Heart left ventricle (tissue), 16 donors: ENCODE results near the gene ESRRA. TPM values are rescaled to one million over a fixed set of nuclear protein-coding genes. Genes with fewer than 3 reads are reported as not detected.

Experiments used
- ATAC-seq, 4 donors: fragments of 200-7000 bp; cut with Tn5 transposase; one replicate each; pipeline ENCODE4 v1.9.1; 2020 to 2022; ENCODE audit warnings: moderate library complexity in 4 of 4, mild to moderate bottlenecking in 3 of 4, moderate number of reproducible peaks in 1 of 4
- DNase-seq, 5 donors: peaks; one replicate each; pipeline ENCODE4 v3.0.0-alpha.2; 2020
- H3K27ac ChIP-seq, 12 donors: fragments of 200-600 bp; sonication (generic) in 4 of 12; one replicate each; pipeline versions ENCODE4 v1.5.0 to v1.8.0; 2016 to 2022; ENCODE audit warnings: mild to moderate bottlenecking in 2 of 12
- H3K27me3 ChIP-seq, 9 donors: fragments of 200-600 bp; sonication (generic) in 2 of 9; one replicate each; pipeline versions ENCODE4 v1.5.1 to v1.8.0; 2016 to 2022; ENCODE audit warnings: mild to moderate bottlenecking in 3 of 9
- H3K36me3 ChIP-seq, 9 donors: fragments of 200-600 bp; sonication (generic) in 2 of 9; one replicate each; pipeline versions ENCODE4 v1.5.0 to v1.8.0; 2018 to 2022; ENCODE audit warnings: mild to moderate bottlenecking in 2 of 9
- H3K4me1 ChIP-seq, 12 donors: fragments of 200-600 bp; sonication (generic) in 4 of 12; one replicate each; pipeline versions ENCODE4 v1.5.0 to v1.8.0; 2016 to 2022; ENCODE audit warnings: mild to moderate bottlenecking in 3 of 12
- H3K4me3 ChIP-seq, 12 donors: fragments of 200-600 bp; sonication (generic) in 4 of 12; one replicate each; pipeline versions ENCODE4 v1.5.0 to v1.8.0; 2017 to 2022; ENCODE audit warnings: mild to moderate bottlenecking in 9 of 12, moderate library complexity in 4 of 12
- H3K9me3 ChIP-seq, 12 donors: fragments of 200-600 bp; sonication (generic) in 4 of 12; one replicate each; pipeline versions ENCODE4 v1.5.0 to v1.8.0; 2016 to 2022; ENCODE audit warnings: mild to moderate bottlenecking in 1 of 12
- CTCF ChIP-seq, 12 donors: fragments of 200-600 bp; sonication (generic) in 4 of 12; IDR thresholded peaks; one replicate each; pipeline versions ENCODE4 v1.5.0 to v1.8.0; 2018 to 2022; ENCODE audit warnings: antibody characterized with exemption in 12 of 12, mild to moderate bottlenecking in 5 of 12
- POLR2A ChIP-seq, 2 donors: fragments of 450-650 bp; IDR thresholded peaks; one replicate each; pipeline ENCODE4 v1.6.1; 2017; ENCODE audit warnings: antibody characterized with exemption in 2 of 2, mild to moderate bottlenecking in 2 of 2, moderate library complexity in 2 of 2
- WGBS, 4 donors: extraction: QIAGEN DNeasy Blood & Tissue Kit in 2 of 4; methylation state at CpG; one replicate each; pipeline versions ENCODE4 v1.1.5 to v1.1.7; 2013 to 2018; 5-methylcytosine and 5-hydroxymethylcytosine counted together
- intact Hi-C, 10 donors: fragments of 100-400 bp; cut with DNase I; formaldehyde crosslinking; loops; one replicate each; pipeline versions ENCODE4 v1.11.1 to v1.14.2; 2022
- long read RNA-seq, 3 donors: library from polyadenylated mRNA; unstranded; transcript quantifications; one replicate each; pipeline ENCODE4 v2.0.0, GENCODE V29; 2020 to 2021
- polyA plus RNA-seq, 2 donors: library from polyadenylated mRNA; stranded (reverse); fragments of 200-250 nt; gene quantifications; one replicate each; pipeline ENCODE4 v1.2.3, GENCODE V29; 2013
- total RNA-seq, 9 donors: library from RNA; depleted of rRNA in 2 of 9; stranded (reverse); fragments of >200 nt in 2 of 9; fragmentation: NEBNext Ultra II Directional in 3 of 9; extraction: Animal tissue kit (Norgen Biotek cat#: 25700) in 3 of 9; gene quantifications; one replicate each; pipeline versions ENCODE4 v1.1.0 to v1.2.4, GENCODE V29; 2016 to 2023
- donor health status: ischemic (EF 13 %, LVEDD 7.1; RV severe dilation, severe dysfunction).
- donor health status: healthy with polysubstance abuse.
- donor health status: DM: no; HTN: yes; CAD: no.
- donor health status: DM: no; HTN: no; CAD: no.
- donor health status: ischemic (EF 25% LVEDD 6.9; RV normal size, moderate dysfunction).
- donor health status: ischemic (EF 25% LVEDD 5.7; RV mildly dilated, moderate dysfunction).
- donor health status: healthy.
- donor health status: DM: yes; HTN: yes; CAD: no.
- donor health status: ischemic (EF 35%, LVEDD 5.7; RV mildly dilated, moderate dysfunction).
- donor health status: nonischemic (EF 11% LVEDD 7.7; RV severe dilation, severe dysfunction).
- donor health status: DM: yes; HTN: yes; CAD: no.
- donor health status: PGD.
- donor health status: ischemic (EF 29% LVEDD 5.4; RV normal size, mild dysfunction).
- donor health status: nonischemic (EF 23%, LVEDD 6.1; RV moderate dilation, normal function).

ESRRA gene
- total RNA-seq (100 to 1,000 TPM in 8 of 9 donors, 10 to 100 TPM in 1; 94.0 to 291 (median 145) TPM), polyA plus RNA-seq (100 to 1,000 TPM; 217 to 260 TPM)
- long read RNA-seq, donor 1, transcript ESRRA-203 (7 exons, 2,218 nt), result minor isoform, 46 of 749 reads
- long read RNA-seq, donor 1, transcript ESRRA-201 (7 exons, 2,215 nt), result major isoform, 575 of 749 reads
- long read RNA-seq, donor 1, partial matches to known transcripts, result 27 of 749 reads
- long read RNA-seq, donor 1, other reads (novel, unspliced or antisense), result 99 of 749 reads
- long read RNA-seq, donor 2, transcript ESRRA-201 (7 exons, 2,215 nt), result major isoform, 78 of 134 reads
- long read RNA-seq, donor 2, transcript ESRRA-203 (7 exons, 2,218 nt), result minor isoform, 7 of 134 reads
- long read RNA-seq, donor 2, partial matches to known transcripts, result 35 of 134 reads
- long read RNA-seq, donor 2, other reads (novel, unspliced or antisense), result 12 of 134 reads
- long read RNA-seq, donor 3, transcript ESRRA-203 (7 exons, 2,218 nt), result minor isoform, 57 of 786 reads
- long read RNA-seq, donor 3, transcript ESRRA-201 (7 exons, 2,215 nt), result major isoform, 600 of 786 reads
- long read RNA-seq, donor 3, partial matches to known transcripts, result 23 of 786 reads
- long read RNA-seq, donor 3, other reads (novel, unspliced or antisense), result 106 of 786 reads

- Histone ChIP-seq H3K27ac (peak within 1 kb of the TSS; percentile 90 to 98 (median 97)), H3K9me3 (no peaks in the 10 kb centered on the region), H3K4me3 (peak within 1 kb of the TSS; percentile 62 to 93 (median 80)), H3K4me1 (peaks cover 0 to 41% (median 29%) of the 10 kb centered on the region in 12 donors), H3K27me3 (peaks cover 0 to 10% (median under 1%) of the 10 kb centered on the region in 9 donors), H3K36me3 (peaks cover 0 to 11% (median 7%) of the 10 kb centered on the region in 9 donors)
- intact Hi-C loops, result loop anchor here in 5 of 10 donors (1.0 to 10.0 kb wide), 7 partner anchors 34 to 330 kb away; partner anchors contain the start of genes PPP1R14B (in 2 of the 5), COX8A (in 1 of the 5), FKBP2 (in 1 of the 5) and PLCB3 (in 1 of the 5)
- 0 to 1% (median 1%) methylated on average over 15 to 81 of the region's 81 CpGs for WGBS, 4 donors
- peak; percentile 100 for DNase-seq
- TF ChIP-seq CTCF (IDR thresholded peaks at IDR 0.05), result no peak
- TF ChIP-seq POLR2A (IDR thresholded peaks at IDR 0.05), result peak; percentile 69 to 74
- peak; percentile 83 to 90 (median 90) for ATAC-seq
Measured at GRCh38 chr11:64305075-64305690, at the start of gene ESRRA. TSS of gene ESRRA (plus strand) at chr11:64305524. CDS start at chr11:64307180, 1,656 bp downstream.

- WGBS, 4 donors, result 86 to 89% (median 86%) methylated on average over 14 to 15 of the region's 15 CpGs
- no peaks in the 10 kb centered on the region for H3K27me3 ChIP-seq
- H3K27ac ChIP-seq, result no peak overlapping the region
- DNase-seq, result no peak
- no peak for ATAC-seq
- no peaks in the 10 kb centered on the region for H3K9me3 ChIP-seq
- TF ChIP-seq CTCF (IDR thresholded peaks at IDR 0.05) (no peak), POLR2A (IDR thresholded peaks at IDR 0.05) (no peak)
- intact Hi-C loops, result loop anchor here in 2 of 10 donors (5.0 to 10.0 kb wide), 2 partner anchors 41 to 49 kb away; partner anchors contain the start of genes CATSPERZ (in 1 of the 2) and ESRRA (in 1 of the 2)
- H3K4me3 ChIP-seq, result no peak overlapping the region
- peaks cover 0 to 70% (median 53%) of the 10 kb centered on the region in 9 donors for H3K36me3 ChIP-seq
- peaks cover 0 to 30% (median 19%) of the 10 kb centered on the region in 12 donors for H3K4me1 ChIP-seq
Measured at GRCh38 chr11:64256300-64256699, 49.0 kb upstream of the ESRRA start.

- intact Hi-C loops, result loop anchor here in 2 of 10 donors (5.0 to 10.0 kb wide), 2 partner anchors 39 to 46 kb away; partner anchors contain the start of genes CATSPERZ (in 1 of the 2) and ESRRA (in 1 of the 2)
- no peaks in the 10 kb centered on the region for H3K9me3 ChIP-seq
- no peak overlapping the region for H3K27ac ChIP-seq
- ATAC-seq (no peak), DNase-seq (no peak)
- 91 to 94% (median 92%) methylated on average over 21 to 24 of the region's 24 CpGs for WGBS, 4 donors
- H3K4me1 ChIP-seq, result peaks cover 0 to 11% (median 5%) of the 10 kb centered on the region in 12 donors
- H3K4me3 ChIP-seq, result no peak overlapping the region
- no peak for TF ChIP-seq POLR2A (IDR thresholded peaks at IDR 0.05)
- TF ChIP-seq CTCF (IDR thresholded peaks at IDR 0.05), result no peak
- no peaks in the 10 kb centered on the region for H3K27me3 ChIP-seq
- peaks cover 0 to 91% (median 74%) of the 10 kb centered on the region in 9 donors for H3K36me3 ChIP-seq
Measured at GRCh38 chr11:64258356-64258755, 47.0 kb upstream of the ESRRA start.
